Fibroblast of skin of left quadriceps (primary cell): Measurements from ENCODE around the gene MYO7A.

Source experiments
- DNase-seq, 2 experiments: peaks; one replicate each; pipeline ENCODE4 v3.0.0-alpha.2; 2013; ENCODE audit warnings: low read depth in 2 of 2

Gene MYO7A

DNA sequence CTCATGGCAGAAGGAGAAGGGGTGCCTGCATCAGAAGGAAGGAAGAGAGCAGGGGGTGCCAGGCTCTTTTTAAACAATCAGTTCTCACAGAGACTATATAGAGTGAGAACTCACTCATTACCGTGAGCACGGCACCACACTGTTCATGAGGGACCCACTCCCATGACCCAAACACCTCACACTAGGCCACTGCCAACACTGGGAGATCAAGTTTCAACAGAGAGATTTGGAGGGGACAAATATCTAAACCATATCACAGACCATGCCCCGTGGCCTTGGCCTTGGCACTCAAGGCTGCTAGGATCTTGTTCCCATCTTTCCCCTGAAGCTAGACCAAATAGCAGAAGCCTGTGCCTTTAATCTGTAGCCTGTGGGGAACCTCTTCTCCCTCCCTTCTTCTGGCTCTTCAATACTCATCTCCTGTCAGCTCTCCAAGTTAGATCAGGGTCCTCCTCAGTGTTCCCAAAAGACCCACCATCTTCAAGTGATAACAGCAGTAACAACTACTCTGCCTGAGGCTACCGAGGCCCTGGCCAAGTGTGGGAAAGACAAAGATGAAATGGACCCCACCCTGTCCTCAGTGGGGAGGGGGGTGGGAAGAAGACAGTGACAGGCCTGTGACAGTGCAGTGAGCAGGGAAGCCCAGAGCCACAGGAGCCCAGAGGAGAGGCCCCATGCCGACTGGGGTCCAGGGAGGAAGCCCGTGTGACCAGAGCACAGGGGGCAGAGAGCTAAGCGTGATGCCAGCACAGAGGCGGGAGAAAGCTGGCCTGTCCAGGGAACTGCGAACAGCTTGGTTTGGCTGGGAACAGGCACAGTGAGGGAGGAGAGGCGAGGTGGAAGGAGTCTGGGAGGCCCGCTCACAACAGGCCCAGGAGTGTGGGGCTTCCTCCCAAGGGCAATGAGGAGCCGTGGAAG, 72.6 kb downstream of the MYO7A start:
- no peak for DNase-seq

- DNase-seq: no peak
Observed at GRCh38 chr11:77201370-77201769, 73.3 kb downstream of the MYO7A start.

DNA sequence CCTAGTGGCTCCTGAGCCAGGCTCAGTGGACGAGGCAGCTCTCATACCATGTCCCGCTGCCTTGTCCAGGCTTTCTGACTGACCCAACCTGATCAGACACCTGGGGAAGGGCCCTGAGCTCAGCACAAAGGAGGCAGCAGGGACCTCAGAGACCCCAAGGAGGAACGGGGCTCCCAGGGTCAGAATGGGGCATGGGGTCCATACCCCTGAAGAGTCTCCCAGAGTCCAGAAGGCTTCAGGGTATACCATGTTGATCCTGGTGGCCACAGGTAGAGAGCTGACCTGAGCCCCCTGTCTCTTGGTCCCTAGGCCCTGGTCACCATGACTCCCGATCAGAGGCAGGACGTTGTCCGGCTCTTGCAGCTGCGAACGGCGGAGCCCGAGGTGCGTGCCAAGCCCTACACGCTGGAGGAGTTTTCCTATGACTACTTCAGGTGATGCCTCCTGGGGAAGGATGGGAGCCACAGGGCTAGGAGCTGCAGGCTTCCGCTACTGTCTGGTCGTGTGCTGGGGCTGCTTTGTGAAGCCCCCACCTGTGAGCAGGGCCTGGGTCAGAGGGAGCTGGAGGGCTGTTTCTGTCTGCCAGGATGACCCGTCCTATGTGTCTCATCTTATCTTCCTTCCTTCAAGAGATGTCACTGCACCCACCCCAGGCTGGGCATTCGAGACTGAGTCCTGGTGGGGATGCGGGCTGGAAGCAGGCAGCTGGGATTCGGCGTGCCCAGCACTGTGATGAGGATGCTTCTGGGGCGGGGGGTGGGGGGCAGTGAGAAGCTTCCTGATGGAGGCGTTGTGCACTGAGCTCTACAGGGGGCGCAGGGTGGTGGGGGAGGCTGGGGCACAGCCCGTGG, 74.2 kb downstream of the MYO7A start:
- no peak for DNase-seq

GRCh38 chr11:77202941-77203900, 75.2 kb downstream of the MYO7A start:
- no peak for DNase-seq

DNA sequence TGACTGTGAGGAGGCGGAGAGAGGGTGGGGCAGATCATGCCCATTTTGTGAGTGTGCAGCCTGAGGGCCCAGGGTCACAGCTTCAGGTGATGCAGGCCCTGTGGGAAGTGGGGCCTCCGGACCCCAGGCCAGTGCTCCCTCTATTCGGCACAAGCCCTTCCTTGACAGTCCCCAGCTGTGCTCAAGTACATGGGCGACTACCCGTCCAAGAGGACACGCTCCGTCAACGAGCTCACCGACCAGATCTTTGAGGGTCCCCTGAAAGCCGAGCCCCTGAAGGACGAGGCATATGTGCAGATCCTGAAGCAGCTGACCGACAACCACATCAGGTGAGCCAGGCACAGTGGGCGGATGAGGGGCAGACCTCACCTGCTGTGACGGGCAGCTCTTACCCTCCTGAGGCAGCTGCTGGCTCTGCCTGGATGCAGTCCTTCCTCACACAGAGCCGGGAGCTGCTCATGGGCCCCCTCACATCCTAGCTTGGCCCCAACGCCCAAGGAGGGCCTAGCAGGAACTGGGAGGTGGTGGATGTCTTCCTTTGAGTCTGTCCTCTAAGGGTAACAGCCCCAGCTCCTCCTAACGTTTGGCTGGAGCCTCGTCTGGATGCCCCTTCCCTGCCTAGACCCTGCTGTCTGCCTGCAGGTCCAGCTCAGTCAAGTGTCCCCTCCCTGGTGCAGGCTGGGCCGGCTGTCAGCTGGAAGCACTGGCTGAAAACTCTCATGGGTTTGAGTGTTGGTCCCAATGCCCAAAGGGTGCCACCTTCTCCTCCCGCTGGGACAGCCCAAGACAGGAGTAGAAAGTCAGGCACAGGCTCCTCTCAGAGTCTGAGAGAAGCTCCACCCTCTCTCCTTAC, 76.1 kb downstream of the MYO7A start:
- no peak for DNase-seq

DNA sequence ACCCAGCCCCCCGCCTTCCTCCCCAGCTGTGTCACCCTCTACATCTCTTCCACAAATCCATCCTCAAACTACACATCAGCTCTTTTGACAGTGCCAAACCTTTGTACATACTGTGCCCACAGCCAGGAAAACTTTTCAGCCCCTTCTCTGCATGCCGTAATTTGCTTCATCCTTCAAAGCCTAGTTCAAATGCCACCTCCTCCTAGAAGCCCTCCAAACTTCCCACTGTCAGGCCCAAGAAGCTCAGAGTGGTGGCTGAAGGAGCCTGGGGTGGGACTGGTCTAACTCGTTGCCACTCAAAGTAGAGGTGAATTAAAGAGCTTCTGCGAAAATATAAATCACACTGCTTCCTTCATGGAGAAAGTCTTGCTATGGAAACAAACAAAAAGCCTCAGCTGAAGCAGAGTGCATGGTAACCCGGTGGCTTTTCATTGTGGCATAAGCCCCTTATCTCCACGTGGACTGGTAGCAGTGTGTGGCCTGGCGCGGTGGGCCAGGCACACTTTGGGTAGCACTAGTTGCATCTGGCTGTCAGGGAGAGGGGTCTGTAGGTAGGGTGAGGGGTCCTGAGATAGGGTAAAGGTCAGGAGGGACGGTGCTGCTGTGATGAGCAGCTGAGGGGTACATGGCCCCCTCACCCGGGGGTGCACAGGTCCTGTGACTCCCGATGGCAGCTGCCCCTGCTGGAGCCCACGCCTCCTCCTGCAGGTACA, 76.9 kb downstream of the MYO7A start:
- DNase-seq: no peak

DNA sequence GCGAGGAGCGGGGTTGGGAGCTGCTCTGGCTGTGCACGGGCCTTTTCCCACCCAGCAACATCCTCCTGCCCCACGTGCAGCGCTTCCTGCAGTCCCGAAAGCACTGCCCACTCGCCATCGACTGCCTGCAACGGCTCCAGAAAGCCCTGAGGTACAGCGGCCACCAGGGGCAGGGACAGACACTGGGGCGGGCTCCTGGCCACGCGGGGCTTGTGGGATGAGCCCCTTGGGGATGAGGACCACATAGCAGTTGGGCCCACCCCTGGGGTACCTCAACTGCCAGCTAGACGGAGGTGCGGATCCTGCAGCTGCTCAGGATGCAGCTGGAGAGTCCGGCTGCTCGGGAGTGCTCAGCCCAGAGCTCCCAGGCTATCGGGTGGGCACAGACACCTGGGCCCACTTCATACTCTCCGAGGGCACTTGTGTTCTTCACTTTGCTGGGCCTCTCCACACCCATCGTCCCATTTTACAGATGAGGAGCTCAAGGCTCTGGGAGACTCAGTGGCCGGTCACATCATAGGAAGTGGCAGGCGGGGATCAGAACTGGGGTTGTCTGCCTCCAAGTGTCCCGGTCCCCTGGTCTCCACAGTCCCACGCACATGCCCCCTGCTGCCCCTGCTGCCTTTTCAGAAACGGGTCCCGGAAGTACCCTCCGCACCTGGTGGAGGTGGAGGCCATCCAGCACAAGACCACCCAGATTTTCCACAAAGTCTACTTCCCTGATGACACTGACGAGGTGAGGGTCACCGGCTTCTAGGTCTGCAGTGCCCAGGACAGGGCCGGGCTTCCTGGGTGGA, 77.6 kb downstream of the MYO7A start:
- no peak for DNase-seq

GRCh38 chr11:77206264-77207018, 78.4 kb downstream of the MYO7A start:
- no peak for DNase-seq

GRCh38 chr11:77207019-77207485, 79.0 kb downstream of the MYO7A start:
- DNase-seq: no peak

DNA sequence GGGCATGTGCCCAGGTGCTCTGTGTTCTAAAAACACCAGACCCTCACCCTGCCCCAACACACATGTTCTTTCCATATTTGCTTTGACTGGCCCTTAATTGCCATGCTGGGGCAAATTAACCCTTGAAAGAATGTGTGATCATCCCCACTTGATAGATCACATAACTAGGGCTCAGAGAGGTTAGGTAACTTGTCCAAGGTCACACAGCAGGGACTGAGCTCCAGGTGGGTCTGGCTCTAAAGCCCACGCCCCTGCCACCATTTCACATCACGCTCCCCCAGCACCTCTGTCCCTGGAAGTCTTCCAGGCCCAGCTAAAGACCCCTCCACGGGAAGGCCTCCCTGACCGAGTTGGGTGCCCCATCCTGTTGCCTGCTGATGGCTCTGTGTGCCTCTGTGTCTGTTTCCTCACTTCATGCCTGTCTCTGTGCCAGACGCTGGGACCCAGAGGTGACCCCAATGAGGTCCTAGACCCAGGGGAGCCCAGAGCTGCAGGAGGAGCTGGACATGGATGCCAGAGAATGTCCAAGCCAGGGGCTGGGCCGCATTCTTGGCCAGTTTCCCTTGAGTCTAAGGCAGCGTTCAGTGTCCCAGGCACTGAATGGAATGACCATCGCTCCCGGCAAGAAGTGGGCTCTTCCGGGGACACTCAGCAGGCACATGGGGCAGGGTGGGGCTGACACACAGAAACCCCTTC, 79.7 kb downstream of the MYO7A start:
- DNase-seq: no peak

DNA sequence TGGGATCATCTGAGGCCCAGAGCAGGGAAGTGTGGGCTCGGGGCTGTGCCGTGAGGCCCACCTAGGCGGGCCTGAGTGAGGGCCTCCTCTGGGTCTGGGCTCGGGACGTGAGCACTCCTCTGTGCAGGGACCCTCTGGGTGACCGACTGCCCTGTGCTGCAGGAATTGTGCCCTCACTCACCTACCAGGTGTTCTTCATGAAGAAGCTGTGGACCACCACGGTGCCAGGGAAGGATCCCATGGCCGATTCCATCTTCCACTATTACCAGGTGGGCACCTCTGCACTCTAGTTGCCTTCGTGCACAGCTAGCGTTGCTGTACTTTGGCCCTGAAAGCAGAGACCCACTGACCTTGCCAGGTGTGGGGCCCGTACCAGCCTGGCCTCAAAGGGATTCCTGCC, 80.5 kb downstream of the MYO7A start:
- DNase-seq: no peak

DNA sequence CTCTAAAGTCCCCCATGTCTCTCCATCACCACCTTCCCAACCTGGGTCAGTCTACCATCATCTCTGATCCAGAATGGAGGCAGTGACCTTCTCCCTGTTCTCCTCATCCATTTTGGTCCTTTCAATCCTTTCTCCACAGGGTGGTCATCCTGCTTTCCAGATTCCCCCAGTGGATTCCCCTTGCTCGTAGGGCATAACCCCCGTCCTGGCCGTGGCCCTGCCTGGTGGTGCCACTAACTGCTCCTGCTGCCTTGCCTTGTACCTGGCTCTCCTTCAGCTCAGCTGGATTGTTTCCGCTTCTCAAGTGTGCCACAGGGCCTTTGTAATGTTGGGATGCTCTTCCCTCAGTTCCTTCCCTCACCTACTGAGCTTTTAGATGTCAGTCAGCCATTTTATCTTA, 81.6 kb downstream of the MYO7A start:
- DNase-seq: no peak

DNA sequence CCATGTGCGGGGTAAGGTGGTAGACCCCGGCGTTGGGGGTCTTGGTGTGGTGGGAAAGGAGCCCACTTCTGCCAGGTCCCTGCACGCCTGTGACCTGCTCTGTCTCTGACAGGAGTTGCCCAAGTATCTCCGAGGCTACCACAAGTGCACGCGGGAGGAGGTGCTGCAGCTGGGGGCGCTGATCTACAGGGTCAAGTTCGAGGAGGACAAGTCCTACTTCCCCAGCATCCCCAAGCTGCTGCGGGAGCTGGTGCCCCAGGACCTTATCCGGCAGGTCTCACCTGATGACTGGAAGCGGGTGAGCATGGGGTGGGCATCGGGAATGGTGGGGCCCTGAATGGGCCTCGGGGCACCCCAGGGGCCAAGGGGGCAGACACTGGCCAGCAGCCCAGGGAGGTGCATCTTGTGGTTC, 83.0 kb downstream of the MYO7A start:
- DNase-seq: no peak

DNA sequence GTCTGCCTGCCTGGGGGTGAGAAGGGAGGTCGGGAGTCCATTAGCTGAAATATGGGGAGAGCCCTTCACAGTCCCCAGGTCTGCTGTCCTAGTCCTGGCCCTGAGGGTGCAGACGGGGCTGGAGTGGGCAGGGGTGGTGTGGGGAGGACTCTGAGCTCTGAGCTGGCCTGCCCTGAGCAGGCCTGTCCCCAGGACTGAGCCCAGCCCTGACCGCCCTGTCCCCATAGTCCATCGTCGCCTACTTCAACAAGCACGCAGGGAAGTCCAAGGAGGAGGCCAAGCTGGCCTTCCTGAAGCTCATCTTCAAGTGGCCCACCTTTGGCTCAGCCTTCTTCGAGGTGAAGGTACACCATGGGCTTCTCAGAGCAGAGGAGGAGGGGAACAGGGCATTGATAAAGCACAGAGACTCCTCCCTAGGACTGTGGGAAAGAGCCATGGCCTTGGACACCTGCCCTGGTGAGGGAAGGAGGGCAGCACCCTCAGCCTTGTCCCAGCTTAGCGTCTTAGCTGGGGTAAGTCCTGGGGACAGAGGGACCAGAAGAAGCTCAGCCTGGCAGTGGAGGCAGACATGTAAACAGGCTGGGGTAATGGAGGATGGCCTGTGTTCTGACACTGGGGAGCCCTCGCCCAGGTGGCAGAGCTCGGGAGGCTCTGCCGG, 83.7 kb downstream of the MYO7A start:
- no peak for DNase-seq

DNA sequence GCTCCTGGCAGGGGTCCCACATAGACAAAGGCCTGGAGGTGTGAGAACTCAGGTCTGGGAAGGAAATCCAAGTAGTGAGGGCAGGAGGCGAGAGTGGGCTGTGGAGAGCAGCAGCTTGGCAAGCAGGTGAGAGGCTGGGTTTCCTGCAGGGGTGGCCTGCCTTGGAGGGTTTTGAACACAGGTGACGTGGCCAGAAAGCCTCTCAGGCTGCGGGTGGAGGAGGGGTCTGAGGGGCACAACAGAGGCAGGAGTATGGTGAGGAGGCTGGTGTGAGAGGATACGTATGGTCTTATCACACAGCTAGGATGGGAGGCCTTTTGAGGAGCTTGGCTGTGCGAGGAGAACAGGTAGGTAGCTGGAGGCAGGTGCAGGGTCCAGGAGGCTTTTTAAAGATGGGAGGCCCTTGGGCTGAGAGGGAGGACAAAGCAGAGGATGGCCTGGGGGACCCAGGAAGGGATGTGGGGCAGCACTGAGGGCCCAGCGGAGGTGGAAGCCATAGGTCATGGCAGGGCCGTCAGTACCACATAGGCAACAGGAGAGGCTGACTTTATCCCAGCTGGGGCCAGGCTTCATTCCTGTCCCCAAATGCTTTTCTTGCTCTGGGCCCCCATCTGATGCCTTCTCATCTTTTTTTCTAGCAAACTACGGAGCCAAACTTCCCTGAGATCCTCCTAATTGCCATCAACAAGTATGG, 84.4 kb downstream of the MYO7A start:
- DNase-seq: no peak

GRCh38 chr11:77213029-77213579, 85.1 kb downstream of the MYO7A start:
- no peak for DNase-seq
